GM12878 (cell line): ENCODE measurements around the gene TNNT3. TPM values are rescaled to one million over a fixed set of nuclear protein-coding genes. Genes with fewer than 3 reads are reported as not detected.

ENCODE experiments used
- ATAC-seq: fragments of 200-7000 bp; cut with Tn5 transposase; 3 replicates; pipeline ENCODE4 v1.9.1; 2020; ENCODE audit warnings: mild to moderate bottlenecking, moderate library complexity
- BruUV-seq: library from RNA; stranded (reverse); fragments of 400-500 nt; replicated peaks from 2 replicates; lab custom pipeline; 2021; lab: Mats Ljungman, UMichigan
- CTCF ChIA-PET: fragments of 300-600 bp; sonication (Branson Sonifier 250); formaldehyde crosslinking; extraction: SDS; loops from one replicate; lab custom pipeline; 2021; ENCODE audit warnings: inconsistent platforms; lab: Yijun Ruan, JAX
- POLR2A ChIA-PET: fragments of 350-600 bp; formaldehyde crosslinking; extraction: SDS; loops from one replicate; lab custom pipeline; 2021; ENCODE audit warnings: inconsistent platforms; lab: Charles Lee
- RAD21 ChIA-PET: fragments of 300-600 bp; sonication (Branson Sonifier 250); formaldehyde crosslinking; loops from one replicate; lab custom pipeline; 2023; ENCODE audit warnings: antibody characterized with exemption; ENCODE audit not compliant: unreplicated experiment; lab: Charles Lee
- SMC1A ChIA-PET: fragments of 300-600 bp; sonication (Branson Sonifier 250); formaldehyde crosslinking; loops from one replicate; lab custom pipeline; 2023; ENCODE audit not compliant: unreplicated experiment, uncharacterized antibody; lab: Charles Lee
- DNase-seq: peaks from one replicate; pipeline ENCODE4 v3.0.0-alpha.2; 2011; ENCODE audit warnings: low read depth, low spot score
- FAIRE-seq: peaks from 3 replicates; lab custom pipeline; 2011; peaks lifted over from hg19 to GRCh38; lab: Jason Lieb, UNC
- H2AFZ ChIP-seq: 2 replicates; pipeline ENCODE4 v1.6.0; 2011; ENCODE audit warnings: low read depth, low read length, control low read depth; ENCODE audit not compliant: control insufficient read depth
- H3K27ac ChIP-seq: 2 replicates; pipeline ENCODE4 v1.5.1; 2011; ENCODE audit warnings: control low read depth; ENCODE audit not compliant: control insufficient read depth, insufficient read depth
- H3K27me3 ChIP-seq, 2 experiments: replicated peaks in 1 of 2; 2 replicates each; pipeline versions ENCODE4 v1.6.0 to v1.6.1; 2011; ENCODE audit warnings: low read length in 1 of 2; ENCODE audit not compliant: control insufficient read depth in 2 of 2, insufficient read depth in 2 of 2
- H3K36me3 ChIP-seq, 2 experiments: 2 replicates each; pipeline ENCODE4 v1.5.1; 2011; ENCODE audit warnings: low read length in 1 of 2; ENCODE audit not compliant: control insufficient read depth in 2 of 2, insufficient read depth in 2 of 2
- H3K4me1 ChIP-seq: 2 replicates; pipeline ENCODE4 v1.6.1; 2011; ENCODE audit warnings: mild to moderate bottlenecking, low read length, moderate library complexity, mixed read lengths; ENCODE audit not compliant: control insufficient read depth, insufficient read depth
- H3K4me2 ChIP-seq: 2 replicates; pipeline ENCODE4 v1.6.0; 2011; ENCODE audit warnings: control low read depth; ENCODE audit not compliant: control insufficient read depth, insufficient read depth
- H3K4me3 ChIP-seq: fragments of 200-600 bp; sonication (generic); 2 replicates; pipeline ENCODE4 v1.5.1; 2016
- H3K79me2 ChIP-seq: 2 replicates; pipeline ENCODE4 v1.6.0; 2011; ENCODE audit warnings: low read length; ENCODE audit not compliant: control insufficient read depth, insufficient read depth
- H3K9ac ChIP-seq: 2 replicates; pipeline ENCODE4 v1.8.0; 2011; ENCODE audit warnings: low read length, control low read depth, mixed read lengths; ENCODE audit not compliant: control insufficient read depth, insufficient read depth
- H3K9me3 ChIP-seq: replicated peaks from 3 replicates; pipeline ENCODE4 v1.5.1; 2011; ENCODE audit warnings: mild to moderate bottlenecking, low read length; ENCODE audit not compliant: control insufficient read depth, insufficient read depth
- H4K20me1 ChIP-seq: 2 replicates; pipeline ENCODE4 v1.6.0; 2011; ENCODE audit not compliant: control insufficient read depth, insufficient read depth
- CEBPZ ChIP-seq: fragments of 150-350 bp; IDR thresholded peaks from 2 replicates; pipeline ENCODE4 v1.6.1; 2016; ENCODE audit warnings: low read depth, low read length
- CREB1 ChIP-seq: IDR thresholded peaks from 2 replicates; pipeline ENCODE4 v1.6.1; 2012; ENCODE audit warnings: low read depth, mild to moderate bottlenecking, inconsistent platforms
- EED ChIP-seq: sonication (generic); IDR thresholded peaks from 2 replicates; pipeline ENCODE4 v1.6.1; 2016; ENCODE audit warnings: antibody characterized with exemption, low read depth
- MTA2 ChIP-seq: fragments of 450-650 bp; IDR thresholded peaks from 2 replicates; pipeline ENCODE4 v1.6.1; 2016; ENCODE audit warnings: low read depth, mild to moderate bottlenecking, moderate library complexity
- NR2C1 ChIP-seq: fragments of 450-650 bp; IDR thresholded peaks from 2 replicates; pipeline ENCODE4 v1.6.1; 2017; ENCODE audit warnings: antibody characterized with exemption, mild to moderate bottlenecking, moderate library complexity
- SIX5 ChIP-seq: IDR thresholded peaks from 2 replicates; pipeline ENCODE4 v1.6.1; 2011; ENCODE audit warnings: mild to moderate bottlenecking, low read depth, low read length, moderate library complexity; ENCODE audit not compliant: severe bottlenecking
- SMAD1 ChIP-seq: fragments of 450-650 bp; IDR thresholded peaks from 2 replicates; pipeline ENCODE4 v1.6.1; 2018; ENCODE audit warnings: mild to moderate bottlenecking, low read depth; ENCODE audit not compliant: partially characterized antibody
- TBL1XR1 ChIP-seq: IDR thresholded peaks from 2 replicates; pipeline ENCODE4 v1.6.1; 2012; ENCODE audit warnings: low read depth, low read length, improper control_type of control experiment
- ZSCAN29 ChIP-seq: fragments of 450-650 bp; IDR thresholded peaks from 2 replicates; pipeline ENCODE4 v1.6.1; 2017; ENCODE audit warnings: mild to moderate bottlenecking, moderate library complexity
- WGBS: methylation state at CpG from one replicate; pipeline ENCODE4 v1.1.6; 2016; ENCODE audit warnings: low lambda C conversion rate; ENCODE audit not compliant: insufficient replicate concordance, insufficient coverage; ENCODE audit errors: missing lambda C conversion rate; 5-methylcytosine and 5-hydroxymethylcytosine counted together
- in situ Hi-C: fragments of 300-500 bp; cut with MboI; formaldehyde crosslinking; loops from 9 replicates; pipeline ENCODE4 v1.14.3; 2018; ENCODE audit warnings: mixed read lengths
- intact Hi-C: fragments of 100-400 bp; cut with micrococcal nuclease; formaldehyde crosslinking; loops from one replicate; pipeline ENCODE4 v1.14.2; 2022; ENCODE audit not compliant: unreplicated experiment
- polyA plus RNA-seq, 11 experiments: library from polyadenylated mRNA; depleted of rRNA in 4 of 11; unstranded in 6 of 11; stranded (reverse) in 5 of 11; fragments of >200 nt; fragmentation: Nextera tagmentation in 4 of 11; fragmentation: Illumina TruSeq in 1 of 11; extraction: Ambion mirVana in 4 of 11; extraction: Trizol in 1 of 11; gene quantifications; 1 replicate in 1 of 11; 2 replicates in 10 of 11; pipeline versions ENCODE4 v1.2.1 to v1.2.3, GENCODE V29; 2011 to 2016; ENCODE audit warnings: inconsistent platforms in 2 of 11, missing spikeins in 2 of 11, low read depth in 1 of 11
- total RNA-seq, 4 experiments: library from RNA; depleted of rRNA in 3 of 4; stranded (reverse); fragments of >200 nt in 3 of 4; fragmentation: Illumina TruSeq in 1 of 4; extraction: Trizol in 1 of 4; gene quantifications; 2 replicates each; pipeline versions ENCODE4 v1.2.1 to v1.2.3, GENCODE V29; 2013 to 2021
- TF ChIP-seq, protein P1 (sequence below): fragments of 450-650 bp; formaldehyde crosslinking; IDR thresholded peaks from 2 replicates; pipeline ENCODE4 v1.5.0; 2022; ENCODE audit warnings: mild to moderate bottlenecking, missing genetic modification characterization

The TNNT3 gene
- total and polyA plus RNA-seq, 10 of the 15 experiments (the other 5 are each of a cell fraction or from before 2014, with no cell fraction given), result 0.40 to 0.50 TPM; not detected in 8

DNA sequence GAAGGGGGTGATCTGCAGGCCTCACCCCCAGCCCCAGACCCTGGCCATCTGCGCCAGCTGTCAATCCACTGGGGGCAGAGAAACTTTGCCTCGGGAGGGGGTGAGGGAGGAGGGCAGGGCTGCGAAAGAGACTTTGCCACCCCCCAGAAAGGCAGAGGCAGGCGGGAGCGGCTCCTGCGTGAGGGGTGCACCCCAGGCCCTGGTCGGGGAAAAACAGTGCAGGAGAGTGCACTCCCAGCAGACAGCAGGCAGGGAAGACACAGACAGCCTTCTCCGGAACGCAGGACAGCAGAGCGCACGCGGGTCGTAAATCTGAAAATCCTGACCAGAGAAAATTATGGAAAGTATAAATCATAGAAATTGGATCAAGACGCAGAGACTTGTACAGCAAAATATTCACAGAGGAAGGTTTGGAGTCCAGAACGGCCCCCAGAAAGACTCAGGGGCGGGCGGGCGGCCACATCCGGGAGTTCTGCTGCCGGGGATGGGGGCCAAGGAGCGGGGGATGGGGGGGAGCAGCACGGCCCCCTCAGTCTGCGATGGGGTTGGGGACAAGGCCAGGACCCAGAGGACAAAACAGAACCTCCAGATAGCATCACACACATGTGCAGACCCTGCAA lies 19.6 kb downstream of the TNNT3 start:
- Histone ChIP-seq H3K4me3 (no peak overlapping the region), H3K4me1 (no peaks in the 10 kb centered on the region), H2AFZ (no peak overlapping the region), H3K9ac (no peak overlapping the region), H4K20me1 (no peaks in the 10 kb centered on the region), H3K27ac (no peak overlapping the region), H3K9me3 (no peaks in the 10 kb centered on the region), H3K4me2 (no peak overlapping the region), H3K79me2 (no peaks in the 10 kb centered on the region), H3K36me3 (no peaks in the 10 kb centered on the region), H3K27me3 (no peaks in the 10 kb centered on the region)
- DNase-seq, result no peak
- ATAC-seq, result no peak
- ChIA-PET RAD21 (no interaction called here), CTCF (no interaction called here), SMC1A (no interaction called here), POLR2A (no interaction called here)
- no TSS peak for BruUV-seq
- WGBS, result 24% methylated on average over 15 of the region's 23 CpGs
- TF ChIP-seq SIX5 (no peak), CEBPZ (no peak), EED (no peak), TBL1XR1 (no peak), MTA2 (no peak), SMAD1 (no peak), NR2C1 (no peak), CREB1 (no peak), ZSCAN29 (no peak)
- TF ChIP-seq, protein P1, sequence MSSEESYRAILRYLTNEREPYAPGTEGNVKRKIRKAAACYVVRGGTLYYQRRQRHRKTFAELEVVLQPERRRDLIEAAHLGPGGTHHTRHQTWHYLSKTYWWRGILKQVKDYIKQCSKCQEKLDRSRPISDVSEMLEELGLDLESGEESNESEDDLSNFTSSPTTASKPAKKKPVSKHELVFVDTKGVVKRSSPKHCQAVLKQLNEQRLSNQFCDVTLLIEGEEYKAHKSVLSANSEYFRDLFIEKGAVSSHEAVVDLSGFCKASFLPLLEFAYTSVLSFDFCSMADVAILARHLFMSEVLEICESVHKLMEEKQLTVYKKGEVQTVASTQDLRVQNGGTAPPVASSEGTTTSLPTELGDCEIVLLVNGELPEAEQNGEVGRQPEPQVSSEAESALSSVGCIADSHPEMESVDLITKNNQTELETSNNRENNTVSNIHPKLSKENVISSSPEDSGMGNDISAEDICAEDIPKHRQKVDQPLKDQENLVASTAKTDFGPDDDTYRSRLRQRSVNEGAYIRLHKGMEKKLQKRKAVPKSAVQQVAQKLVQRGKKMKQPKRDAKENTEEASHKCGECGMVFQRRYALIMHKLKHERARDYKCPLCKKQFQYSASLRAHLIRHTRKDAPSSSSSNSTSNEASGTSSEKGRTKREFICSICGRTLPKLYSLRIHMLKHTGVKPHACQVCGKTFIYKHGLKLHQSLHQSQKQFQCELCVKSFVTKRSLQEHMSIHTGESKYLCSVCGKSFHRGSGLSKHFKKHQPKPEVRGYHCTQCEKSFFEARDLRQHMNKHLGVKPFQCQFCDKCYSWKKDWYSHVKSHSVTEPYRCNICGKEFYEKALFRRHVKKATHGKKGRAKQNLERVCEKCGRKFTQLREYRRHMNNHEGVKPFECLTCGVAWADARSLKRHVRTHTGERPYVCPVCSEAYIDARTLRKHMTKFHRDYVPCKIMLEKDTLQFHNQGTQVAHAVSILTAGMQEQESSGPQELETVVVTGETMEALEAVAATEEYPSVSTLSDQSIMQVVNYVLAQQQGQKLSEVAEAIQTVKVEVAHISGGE (CRISPR knock-in tag), result no peak
- no peak for FAIRE-seq
- in situ Hi-C loops, result no loop called here
- intact Hi-C loops, result no loop called here
